Ectodermal cell (in vitro differentiated cells): ENCODE data around the gene SPARCL1.

ENCODE experiments used
- H3K27ac ChIP-seq: 2 replicates; pipeline ENCODE4 v1.7.0; 2013; ENCODE audit warnings: mild to moderate bottlenecking, low read depth, low read length; ENCODE audit not compliant: insufficient read depth, poor library complexity, severe bottlenecking
- H3K27me3 ChIP-seq: 2 replicates; pipeline ENCODE4 v1.7.0; 2013; ENCODE audit warnings: mild to moderate bottlenecking, low read length; ENCODE audit not compliant: insufficient read depth, control insufficient read depth, poor library complexity, severe bottlenecking
- H3K36me3 ChIP-seq: one replicate; pipeline ENCODE4 v1.7.0; 2013; ENCODE audit warnings: low read length; ENCODE audit not compliant: control insufficient read depth, insufficient read depth
- H3K4me1 ChIP-seq: one replicate; pipeline ENCODE4 v1.7.0; 2013; ENCODE audit warnings: low read length; ENCODE audit not compliant: control insufficient read depth, insufficient read depth
- H3K4me3 ChIP-seq: 2 replicates; pipeline ENCODE4 v1.7.0; 2013; ENCODE audit warnings: low read depth, low read length, control low read depth; ENCODE audit not compliant: insufficient read depth
- H3K9me3 ChIP-seq: 2 replicates; pipeline ENCODE4 v1.7.0; 2013; ENCODE audit warnings: mild to moderate bottlenecking, low read length, moderate library complexity; ENCODE audit not compliant: control insufficient read depth
- WGBS, 2 experiments: methylation state at CpG; one replicate each; pipeline ENCODE4 v1.1.7; 2013; ENCODE audit warnings: missing lambda C conversion rate in 2 of 2; 5-methylcytosine and 5-hydroxymethylcytosine counted together

Gene SPARCL1

GRCh38 chr4:87541956-87542709 lies 13.0 kb upstream of the SPARCL1 start:
- Histone ChIP-seq H3K9me3 (no peaks in the 10 kb centered on the region), H3K4me3 (no peak overlapping the region), H3K36me3 (no peaks in the 10 kb centered on the region), H3K27ac (no peak overlapping the region), H3K27me3 (no peaks in the 10 kb centered on the region), H3K4me1 (no peaks in the 10 kb centered on the region)
- 91 to 95% methylated on average over 5 to 6 of the region's 6 CpGs for WGBS, 2 experiments

DNA sequence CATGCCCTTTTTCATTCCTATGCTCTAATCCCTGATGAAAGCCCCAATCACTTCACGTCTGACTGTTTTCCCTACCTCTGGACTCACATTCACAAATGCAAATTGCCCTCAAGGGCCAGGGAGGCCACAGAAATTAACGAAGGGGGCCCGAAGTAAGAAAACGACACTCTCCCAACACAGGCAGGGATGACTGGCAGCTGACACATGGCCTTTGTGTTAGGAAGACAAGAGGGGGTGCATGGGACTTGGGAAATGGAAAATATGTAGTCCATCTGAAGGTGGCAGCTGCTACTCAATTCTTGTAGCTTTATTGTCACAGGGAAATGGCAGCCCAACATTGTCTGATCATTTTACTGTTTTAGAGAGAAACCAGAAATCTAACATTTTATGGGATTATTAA lies 12.3 kb upstream of the SPARCL1 start:
- WGBS, 2 experiments = 50 to 56% methylated on average over 4 of the region's 4 CpGs
- H3K9me3 ChIP-seq = no peaks in the 10 kb centered on the region
- no peaks in the 10 kb centered on the region for H3K4me1 ChIP-seq
- H3K4me3 ChIP-seq = no peak overlapping the region
- no peaks in the 10 kb centered on the region for H3K36me3 ChIP-seq
- H3K27me3 ChIP-seq = no peaks in the 10 kb centered on the region
- H3K27ac ChIP-seq = no peak overlapping the region

GRCh38 chr4:87540146-87541058 lies 11.2 kb upstream of the SPARCL1 start:
- Histone ChIP-seq H3K9me3 (no peaks in the 10 kb centered on the region), H3K27ac (no peak overlapping the region), H3K27me3 (no peaks in the 10 kb centered on the region), H3K4me1 (no peaks in the 10 kb centered on the region), H3K36me3 (no peaks in the 10 kb centered on the region), H3K4me3 (no peak overlapping the region)
- WGBS, 2 experiments = 95% methylated on average over 13 to 15 of the region's 15 CpGs

DNA sequence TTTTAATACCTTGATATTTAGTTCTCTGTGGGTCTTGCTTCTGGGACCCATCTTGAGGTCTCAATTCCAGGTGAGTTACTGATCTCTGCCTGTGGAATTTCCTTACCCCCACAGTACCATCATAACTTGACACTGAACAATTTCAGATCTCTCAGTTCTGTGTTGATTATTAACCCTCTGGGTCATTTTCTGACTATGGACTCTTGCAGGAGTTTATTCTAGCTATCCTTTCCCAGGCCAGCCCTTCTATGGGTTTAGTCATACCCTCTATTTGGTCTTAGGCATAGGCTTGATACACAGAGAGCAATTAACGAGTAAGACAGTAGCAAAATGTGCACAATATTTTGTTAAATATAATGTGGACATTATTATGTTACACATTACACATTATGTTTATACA lies 3.7 kb upstream of the SPARCL1 start:
- H3K36me3 ChIP-seq = no peaks in the 10 kb centered on the region
- no peaks in the 10 kb centered on the region for H3K9me3 ChIP-seq
- no peaks in the 10 kb centered on the region for H3K27me3 ChIP-seq
- WGBS, 2 experiments = no CpG with 5 or more reads among the region's 1 CpG
- no peak overlapping the region for H3K4me3 ChIP-seq
- H3K4me1 ChIP-seq = peaks cover 12% of the 10 kb centered on the region
- H3K27ac ChIP-seq = no peak overlapping the region

DNA sequence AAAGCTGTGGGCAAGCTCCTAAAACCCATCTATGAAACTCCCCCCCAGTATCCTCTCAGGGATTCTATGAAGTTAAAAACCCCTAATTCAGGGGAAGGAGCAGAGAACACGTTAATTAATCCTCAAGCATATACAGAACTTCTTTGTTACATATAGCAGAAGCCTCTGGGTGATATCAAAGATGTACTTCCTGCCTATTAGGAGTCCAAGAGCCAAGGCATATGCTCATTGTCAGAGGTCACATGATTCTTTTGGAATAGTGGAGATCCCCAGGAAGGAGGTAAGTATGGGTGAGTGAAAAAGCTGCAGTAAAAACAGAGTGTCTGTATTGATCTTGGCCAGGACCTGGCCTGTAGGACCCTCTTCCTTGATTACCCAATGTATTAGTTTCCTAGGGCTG lies 2.9 kb upstream of the SPARCL1 start:
- Histone ChIP-seq H3K27me3 (no peaks in the 10 kb centered on the region), H3K27ac (no peak overlapping the region), H3K9me3 (no peaks in the 10 kb centered on the region), H3K36me3 (no peaks in the 10 kb centered on the region), H3K4me1 (peaks cover 14% of the 10 kb centered on the region), H3K4me3 (no peak overlapping the region)
- 86 to 100% methylated on average over 1 of the region's 1 CpG for WGBS, 2 experiments

DNA sequence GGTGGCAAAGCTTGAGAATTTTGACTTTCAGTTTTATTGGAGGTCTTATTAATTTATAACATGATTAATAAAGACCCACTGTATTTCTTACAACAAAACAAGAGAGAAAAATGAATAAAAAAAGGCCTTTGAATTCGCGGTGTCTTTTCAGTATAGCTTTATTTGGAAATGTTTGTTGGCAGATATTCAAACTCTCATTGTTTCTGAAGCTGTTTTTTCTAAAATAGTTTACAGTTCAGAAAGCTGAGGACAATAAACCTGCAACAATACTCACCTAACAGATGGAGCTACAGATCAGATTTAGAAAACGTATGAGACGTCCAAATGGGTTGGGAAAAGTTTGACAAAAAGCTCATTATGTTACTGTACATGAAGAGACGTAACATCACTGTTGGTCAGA lies 2.4 kb upstream of the SPARCL1 start:
- H3K36me3 ChIP-seq = no peaks in the 10 kb centered on the region
- no peak overlapping the region for H3K27ac ChIP-seq
- peaks cover 19% of the 10 kb centered on the region for H3K4me1 ChIP-seq
- WGBS, 2 experiments = 74 to 79% methylated on average over 5 of the region's 5 CpGs
- H3K4me3 ChIP-seq = no peak overlapping the region
- H3K9me3 ChIP-seq = no peaks in the 10 kb centered on the region
- no peaks in the 10 kb centered on the region for H3K27me3 ChIP-seq

DNA sequence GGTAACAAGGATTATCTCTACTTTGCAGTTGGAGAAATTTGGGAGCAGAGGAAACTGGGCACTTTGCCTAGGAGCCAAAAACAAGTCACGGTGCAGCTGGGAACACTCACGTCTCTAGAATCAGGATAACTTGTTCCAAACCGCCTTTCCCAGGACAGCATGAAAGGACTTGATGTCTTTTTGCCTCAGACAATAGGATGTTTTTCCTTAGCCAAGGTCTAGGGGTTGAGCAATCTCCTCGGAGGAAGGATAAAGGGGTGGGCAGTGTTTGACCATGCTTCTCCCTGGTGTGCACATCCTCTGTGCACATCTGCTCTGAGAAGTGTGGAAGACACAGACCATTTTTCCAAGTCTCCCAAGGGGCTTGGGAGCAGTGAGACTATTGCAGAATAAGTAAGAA lies 1.7 kb upstream of the SPARCL1 start:
- H3K27me3 ChIP-seq = no peaks in the 10 kb centered on the region
- H3K4me3 ChIP-seq = no peak overlapping the region
- H3K9me3 ChIP-seq = no peaks in the 10 kb centered on the region
- 56 to 65% methylated on average over 4 of the region's 4 CpGs for WGBS, 2 experiments
- no peaks in the 10 kb centered on the region for H3K36me3 ChIP-seq
- peaks cover 19% of the 10 kb centered on the region for H3K4me1 ChIP-seq
- no peak overlapping the region for H3K27ac ChIP-seq

- peaks cover 19% of the 10 kb centered on the region for H3K4me1 ChIP-seq
- no peak overlapping the region for H3K27ac ChIP-seq
- no peaks in the 10 kb centered on the region for H3K9me3 ChIP-seq
- H3K27me3 ChIP-seq = no peaks in the 10 kb centered on the region
- no CpG with 5 or more reads among the region's 1 CpG for WGBS, 2 experiments
- H3K4me3 ChIP-seq = no peak overlapping the region
- no peaks in the 10 kb centered on the region for H3K36me3 ChIP-seq
These were observed 1.1 kb upstream of the SPARCL1 start for GRCh38 chr4:87530229-87530628.

GRCh38 chr4:87527431-87528220 lies 1.6 kb downstream of the SPARCL1 start:
- Histone ChIP-seq H3K36me3 (no peaks in the 10 kb centered on the region), H3K27me3 (peaks cover 4% of the 10 kb centered on the region), H3K9me3 (no peaks in the 10 kb centered on the region), H3K27ac (no peak overlapping the region), H3K4me3 (no peak overlapping the region), H3K4me1 (peaks cover 19% of the 10 kb centered on the region)
- 39 to 96% methylated on average over 1 to 2 of the region's 2 CpGs for WGBS, 2 experiments
